Liver (tissue), 9 donors: ENCODE data around the gene TSPYL4. TPM values are rescaled to one million over a fixed set of nuclear protein-coding genes. Genes with fewer than 3 reads are reported as not detected.

Experiments used
- DNase-seq: peaks from one replicate; pipeline ENCODE4 v3.0.0-alpha.2; 2017; ENCODE audit warnings: low spot score
- H3K27ac ChIP-seq, 2 donors: one replicate each; pipeline ENCODE4 v1.7.0; 2013; ENCODE audit warnings: inconsistent platforms in 2 of 2, low read length in 2 of 2, control low read depth in 1 of 2, low read depth in 1 of 2, mild to moderate bottlenecking in 1 of 2
- H3K27me3 ChIP-seq, 4 donors: one replicate each; pipeline versions ENCODE4 v1.6.1 to v1.7.0; 2013; ENCODE audit warnings: low read length in 3 of 4, inconsistent platforms in 1 of 4, mild to moderate bottlenecking in 1 of 4, moderate library complexity in 1 of 4; ENCODE audit not compliant: control insufficient read depth in 4 of 4, insufficient read depth in 4 of 4
- H3K36me3 ChIP-seq, 4 donors: one replicate each; pipeline versions ENCODE4 v1.6.1 to v1.7.0; 2013; ENCODE audit warnings: low read length in 3 of 4, mild to moderate bottlenecking in 3 of 4, low read depth in 1 of 4, moderate library complexity in 1 of 4; ENCODE audit not compliant: control insufficient read depth in 4 of 4, insufficient read depth in 3 of 4
- H3K4me1 ChIP-seq, 4 donors: one replicate each; pipeline versions ENCODE4 v1.6.1 to v1.7.0; 2013; ENCODE audit warnings: low read length in 3 of 4, mild to moderate bottlenecking in 3 of 4, moderate library complexity in 1 of 4; ENCODE audit not compliant: control insufficient read depth in 4 of 4, insufficient read depth in 4 of 4
- H3K4me3 ChIP-seq, 3 donors: one replicate each; pipeline versions ENCODE4 v1.6.1 to v1.7.0; 2013; ENCODE audit warnings: low read length in 3 of 3, control low read depth in 1 of 3, low read depth in 1 of 3, mild to moderate bottlenecking in 1 of 3
- H3K9ac ChIP-seq, 2 donors: one replicate each; pipeline ENCODE4 v1.7.0; 2013; ENCODE audit warnings: low read length in 2 of 2, mild to moderate bottlenecking in 2 of 2, moderate library complexity in 2 of 2, control low read depth in 1 of 2, low read depth in 1 of 2
- H3K9me3 ChIP-seq, 4 donors: one replicate each; pipeline versions ENCODE4 v1.6.1 to v1.7.0; 2013; ENCODE audit warnings: low read length in 3 of 4; ENCODE audit not compliant: control insufficient read depth in 4 of 4
- EGR1 ChIP-seq, 2 donors: IDR thresholded peaks; 2 replicates each; pipeline ENCODE4 v1.6.1; 2016 to 2018; ENCODE audit warnings: antibody characterized with exemption in 2 of 2, low read depth in 2 of 2
- FOXA1 ChIP-seq: IDR thresholded peaks from 2 replicates; pipeline ENCODE4 v1.6.1; 2016; ENCODE audit warnings: antibody characterized with exemption
- FOXA2 ChIP-seq: IDR thresholded peaks from 2 replicates; pipeline ENCODE4 v1.6.1; 2016; ENCODE audit warnings: antibody characterized with exemption
- GABPA ChIP-seq, 2 donors: IDR thresholded peaks in 1 of 2; conservative IDR thresholded peaks in 1 of 2; 2 replicates each; pipeline ENCODE4 v1.6.1; 2016; ENCODE audit warnings: antibody characterized with exemption in 2 of 2, mild to moderate bottlenecking in 1 of 2, moderate library complexity in 1 of 2
- HNF4A ChIP-seq, 2 donors: conservative IDR thresholded peaks; 2 replicates each; pipeline ENCODE4 v1.6.1; 2016; ENCODE audit warnings: antibody characterized with exemption in 2 of 2, mild to moderate bottlenecking in 2 of 2
- HNF4G ChIP-seq: IDR thresholded peaks from 2 replicates; pipeline ENCODE4 v1.6.1; 2016; ENCODE audit warnings: antibody characterized with exemption
- JUND ChIP-seq, 2 donors: IDR thresholded peaks; 2 replicates each; pipeline ENCODE4 v1.6.1; 2016; ENCODE audit warnings: antibody characterized with exemption in 2 of 2
- RAD21 ChIP-seq, 2 donors: IDR thresholded peaks; 2 replicates each; pipeline ENCODE4 v1.6.1; 2016; ENCODE audit warnings: antibody characterized with exemption in 2 of 2, mild to moderate bottlenecking in 2 of 2
- RXRA ChIP-seq, 2 donors: IDR thresholded peaks; 2 replicates each; pipeline ENCODE4 v1.6.1; 2017 to 2018; ENCODE audit warnings: antibody characterized with exemption in 2 of 2, mild to moderate bottlenecking in 1 of 2
- SP1 ChIP-seq: IDR thresholded peaks from 2 replicates; pipeline ENCODE4 v1.6.1; 2018; ENCODE audit warnings: antibody characterized with exemption, mild to moderate bottlenecking
- TAF1 ChIP-seq: conservative IDR thresholded peaks from 2 replicates; pipeline ENCODE4 v1.6.1; 2016; ENCODE audit warnings: antibody characterized with exemption, mild to moderate bottlenecking
- YY1 ChIP-seq: IDR thresholded peaks from 2 replicates; pipeline ENCODE4 v1.6.1; 2016; ENCODE audit warnings: antibody characterized with exemption, mild to moderate bottlenecking
- WGBS: extraction: QIAGEN DNeasy Blood & Tissue Kit; methylation state at CpG from one replicate; pipeline ENCODE4 v1.1.7; 2013; 5-methylcytosine and 5-hydroxymethylcytosine counted together
- polyA plus RNA-seq, 2 donors: library from polyadenylated mRNA; stranded (reverse) in 1 of 2; unstranded in 1 of 2; fragments of 200-250 nt in 1 of 2; fragments of >200 nt in 1 of 2; fragmentation: Nextera tagmentation in 1 of 2; extraction: Ambion mirVana in 1 of 2; gene quantifications; one replicate each; pipeline versions ENCODE4 v1.2.1 to v1.2.3, GENCODE V29; 2013 to 2015
- total RNA-seq, 2 donors: library from RNA; depleted of rRNA; stranded (reverse); fragments of >200 nt; gene quantifications; one replicate each; pipeline ENCODE4 v1.2.3, GENCODE V29; 2014
- TF ChIP-seq, protein P1 (sequence below): IDR thresholded peaks from 2 replicates; pipeline ENCODE4 v1.6.1; 2016; ENCODE audit warnings: antibody characterized with exemption, mild to moderate bottlenecking
- TF ChIP-seq, protein P2 (sequence below): IDR thresholded peaks from 2 replicates; pipeline ENCODE4 v1.6.1; 2016; ENCODE audit warnings: antibody characterized with exemption
- TF ChIP-seq, protein P3 (sequence below): IDR thresholded peaks from 2 replicates; pipeline ENCODE4 v1.6.1; 2016; ENCODE audit warnings: antibody characterized with exemption
- TF ChIP-seq, protein P4 (sequence below): fragments of 150-350 bp; IDR thresholded peaks from 2 replicates; pipeline ENCODE4 v1.5.1; 2017; ENCODE audit warnings: improper control_type of control experiment, low read depth, low read length; ENCODE audit not compliant: missing input control
- TF ChIP-seq, protein P5 (sequence below): IDR thresholded peaks from 2 replicates; pipeline ENCODE4 v1.6.1; 2016; ENCODE audit warnings: antibody characterized with exemption
- donor health status: healthy.
- donor health status: healthy.
- donor health status: healthy.
- donor health status: healthy.
- donor health status: healthy.

TSPYL4 gene
- total RNA-seq: 1 to 10 TPM; 3.6 to 7.4 TPM
- 1 to 10 TPM; 3.7 to 3.8 TPM for polyA plus RNA-seq

DNA sequence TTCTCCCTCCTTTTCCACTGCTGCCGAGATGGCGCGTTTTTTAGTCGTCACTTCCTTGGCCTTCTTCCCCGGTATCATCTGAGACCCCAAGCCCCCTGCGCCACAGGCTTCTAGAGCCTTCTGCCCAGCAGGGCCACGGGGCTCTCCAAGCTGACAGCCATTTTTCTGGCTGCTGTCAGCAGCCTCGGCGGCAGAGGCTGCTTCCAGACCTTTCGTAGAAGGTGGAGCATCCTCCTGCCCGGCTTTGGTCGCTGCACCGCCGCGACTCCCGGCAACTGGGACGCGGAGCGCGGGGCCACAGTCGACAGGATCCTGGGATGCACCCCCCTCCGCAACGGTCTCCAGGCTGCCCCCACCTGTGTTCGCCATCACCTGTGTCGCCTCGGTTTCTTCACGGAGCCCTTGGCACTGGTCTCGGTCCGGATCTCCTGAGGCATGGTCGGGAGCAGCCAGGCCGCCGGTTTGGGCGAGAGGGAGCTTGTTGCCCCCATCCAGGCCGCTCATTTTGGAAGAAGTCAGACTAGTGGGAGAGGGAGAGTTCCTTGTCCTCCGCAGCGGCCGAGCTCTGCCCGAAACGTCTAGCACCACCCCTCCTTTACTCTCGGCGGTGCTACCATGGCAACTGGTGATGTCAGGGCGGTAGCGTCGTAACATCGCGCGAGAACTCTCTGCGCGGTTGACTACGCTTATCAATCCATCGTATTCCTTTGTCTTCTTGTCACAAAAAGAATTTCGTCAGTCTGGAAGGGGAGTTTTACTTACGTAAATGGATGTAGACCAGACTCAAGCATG lies at the start of gene TSPYL4:
TSS of gene TSPYL4 (minus strand) at position 571 of the 792 bp plus-strand sequence. CDS start at position 504, 67 bp downstream.
- Histone ChIP-seq H3K36me3 (peaks cover 0 to under 1% (median 0%) of the 10 kb centered on the region in 4 donors), H3K27me3 (no peaks in the 10 kb centered on the region), H3K27ac (peak within 1 kb of the TSS; percentile 78), H3K4me1 (peaks cover 13 to 45% (median 41%) of the 10 kb centered on the region in 4 donors), H3K9ac (peak within 1 kb of the TSS; percentile 63 to 84), H3K9me3 (no peaks in the 10 kb centered on the region), H3K4me3 (peak within 1 kb of the TSS; percentile 91 to 93 (median 92))
- DNase-seq: peak; percentile 91
- TF ChIP-seq HNF4A (conservative IDR thresholded peaks at IDR 0.05): no peak
- TF ChIP-seq JUND (IDR thresholded peaks at IDR 0.05): peak in 1 of 2 donors; percentile 28
- no peak for TF ChIP-seq FOXA2
- TF ChIP-seq, protein P1, sequence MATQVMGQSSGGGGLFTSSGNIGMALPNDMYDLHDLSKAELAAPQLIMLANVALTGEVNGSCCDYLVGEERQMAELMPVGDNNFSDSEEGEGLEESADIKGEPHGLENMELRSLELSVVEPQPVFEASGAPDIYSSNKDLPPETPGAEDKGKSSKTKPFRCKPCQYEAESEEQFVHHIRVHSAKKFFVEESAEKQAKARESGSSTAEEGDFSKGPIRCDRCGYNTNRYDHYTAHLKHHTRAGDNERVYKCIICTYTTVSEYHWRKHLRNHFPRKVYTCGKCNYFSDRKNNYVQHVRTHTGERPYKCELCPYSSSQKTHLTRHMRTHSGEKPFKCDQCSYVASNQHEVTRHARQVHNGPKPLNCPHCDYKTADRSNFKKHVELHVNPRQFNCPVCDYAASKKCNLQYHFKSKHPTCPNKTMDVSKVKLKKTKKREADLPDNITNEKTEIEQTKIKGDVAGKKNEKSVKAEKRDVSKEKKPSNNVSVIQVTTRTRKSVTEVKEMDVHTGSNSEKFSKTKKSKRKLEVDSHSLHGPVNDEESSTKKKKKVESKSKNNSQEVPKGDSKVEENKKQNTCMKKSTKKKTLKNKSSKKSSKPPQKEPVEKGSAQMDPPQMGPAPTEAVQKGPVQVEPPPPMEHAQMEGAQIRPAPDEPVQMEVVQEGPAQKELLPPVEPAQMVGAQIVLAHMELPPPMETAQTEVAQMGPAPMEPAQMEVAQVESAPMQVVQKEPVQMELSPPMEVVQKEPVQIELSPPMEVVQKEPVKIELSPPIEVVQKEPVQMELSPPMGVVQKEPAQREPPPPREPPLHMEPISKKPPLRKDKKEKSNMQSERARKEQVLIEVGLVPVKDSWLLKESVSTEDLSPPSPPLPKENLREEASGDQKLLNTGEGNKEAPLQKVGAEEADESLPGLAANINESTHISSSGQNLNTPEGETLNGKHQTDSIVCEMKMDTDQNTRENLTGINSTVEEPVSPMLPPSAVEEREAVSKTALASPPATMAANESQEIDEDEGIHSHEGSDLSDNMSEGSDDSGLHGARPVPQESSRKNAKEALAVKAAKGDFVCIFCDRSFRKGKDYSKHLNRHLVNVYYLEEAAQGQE: peak; percentile 70
- no peak for TF ChIP-seq RXRA (IDR thresholded peaks at IDR 0.05)
- TF ChIP-seq, protein P2, sequence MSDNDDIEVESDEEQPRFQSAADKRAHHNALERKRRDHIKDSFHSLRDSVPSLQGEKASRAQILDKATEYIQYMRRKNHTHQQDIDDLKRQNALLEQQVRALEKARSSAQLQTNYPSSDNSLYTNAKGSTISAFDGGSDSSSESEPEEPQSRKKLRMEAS: no peak
- TF ChIP-seq, protein P3, sequence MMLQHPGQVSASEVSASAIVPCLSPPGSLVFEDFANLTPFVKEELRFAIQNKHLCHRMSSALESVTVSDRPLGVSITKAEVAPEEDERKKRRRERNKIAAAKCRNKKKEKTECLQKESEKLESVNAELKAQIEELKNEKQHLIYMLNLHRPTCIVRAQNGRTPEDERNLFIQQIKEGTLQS: peak; percentile 65
- TF ChIP-seq, protein P4, sequence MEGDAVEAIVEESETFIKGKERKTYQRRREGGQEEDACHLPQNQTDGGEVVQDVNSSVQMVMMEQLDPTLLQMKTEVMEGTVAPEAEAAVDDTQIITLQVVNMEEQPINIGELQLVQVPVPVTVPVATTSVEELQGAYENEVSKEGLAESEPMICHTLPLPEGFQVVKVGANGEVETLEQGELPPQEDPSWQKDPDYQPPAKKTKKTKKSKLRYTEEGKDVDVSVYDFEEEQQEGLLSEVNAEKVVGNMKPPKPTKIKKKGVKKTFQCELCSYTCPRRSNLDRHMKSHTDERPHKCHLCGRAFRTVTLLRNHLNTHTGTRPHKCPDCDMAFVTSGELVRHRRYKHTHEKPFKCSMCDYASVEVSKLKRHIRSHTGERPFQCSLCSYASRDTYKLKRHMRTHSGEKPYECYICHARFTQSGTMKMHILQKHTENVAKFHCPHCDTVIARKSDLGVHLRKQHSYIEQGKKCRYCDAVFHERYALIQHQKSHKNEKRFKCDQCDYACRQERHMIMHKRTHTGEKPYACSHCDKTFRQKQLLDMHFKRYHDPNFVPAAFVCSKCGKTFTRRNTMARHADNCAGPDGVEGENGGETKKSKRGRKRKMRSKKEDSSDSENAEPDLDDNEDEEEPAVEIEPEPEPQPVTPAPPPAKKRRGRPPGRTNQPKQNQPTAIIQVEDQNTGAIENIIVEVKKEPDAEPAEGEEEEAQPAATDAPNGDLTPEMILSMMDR: no peak
- TF ChIP-seq RAD21 (IDR thresholded peaks at IDR 0.05): no peak
- TF ChIP-seq FOXA1: no peak
- TF ChIP-seq YY1: peak; percentile 75
- TF ChIP-seq HNF4G: no peak
- TF ChIP-seq EGR1 (IDR thresholded peaks at IDR 0.05; ENCODE audit: low read depth in 2 of 2): no peak
- no peak for TF ChIP-seq SP1
- TF ChIP-seq TAF1: peak; percentile 80
- TF ChIP-seq, protein P5, sequence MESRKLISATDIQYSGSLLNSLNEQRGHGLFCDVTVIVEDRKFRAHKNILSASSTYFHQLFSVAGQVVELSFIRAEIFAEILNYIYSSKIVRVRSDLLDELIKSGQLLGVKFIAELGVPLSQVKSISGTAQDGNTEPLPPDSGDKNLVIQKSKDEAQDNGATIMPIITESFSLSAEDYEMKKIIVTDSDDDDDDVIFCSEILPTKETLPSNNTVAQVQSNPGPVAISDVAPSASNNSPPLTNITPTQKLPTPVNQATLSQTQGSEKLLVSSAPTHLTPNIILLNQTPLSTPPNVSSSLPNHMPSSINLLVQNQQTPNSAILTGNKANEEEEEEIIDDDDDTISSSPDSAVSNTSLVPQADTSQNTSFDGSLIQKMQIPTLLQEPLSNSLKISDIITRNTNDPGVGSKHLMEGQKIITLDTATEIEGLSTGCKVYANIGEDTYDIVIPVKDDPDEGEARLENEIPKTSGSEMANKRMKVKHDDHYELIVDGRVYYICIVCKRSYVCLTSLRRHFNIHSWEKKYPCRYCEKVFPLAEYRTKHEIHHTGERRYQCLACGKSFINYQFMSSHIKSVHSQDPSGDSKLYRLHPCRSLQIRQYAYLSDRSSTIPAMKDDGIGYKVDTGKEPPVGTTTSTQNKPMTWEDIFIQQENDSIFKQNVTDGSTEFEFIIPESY: peak; percentile 99
- peak in 1 of 2 donors; percentile 57 for TF ChIP-seq GABPA (IDR thresholded peaks at IDR 0.05 in 1 of 2, conservative IDR thresholded peaks at IDR 0.05 in 1 of 2)
- WGBS: under 1% methylated on average over 53 of the region's 53 CpGs
